HEK293 (cell line): Measurements from ENCODE around the gene ZP3.
"Not testable (repeated sequence)": the region's sequence is repeated elsewhere in the genome, so short reads cannot be mapped to it uniquely, and the experiment has no call there.

Source experiments
- CTCF ChIA-PET: fragments of 350-600 bp; formaldehyde crosslinking; extraction: SDS; loops from one replicate; lab custom pipeline; 2021; ENCODE audit warnings: antibody characterized with exemption; lab: Yijun Ruan, JAX
- POLR2A ChIA-PET: fragments of 300-600 bp; formaldehyde crosslinking; extraction: SDS; loops from one replicate; lab custom pipeline; 2020; ENCODE audit warnings: antibody characterized with exemption, inconsistent platforms; lab: Yijun Ruan, JAX
- H3K27ac ChIP-seq: fragments of 200-500 bp; sonication (Bioruptor generic); 2 replicates; pipeline ENCODE4 v1.5.1; 2014; ENCODE audit warnings: low read depth, low read length, control low read depth, inconsistent platforms; ENCODE audit errors: extremely low read depth
- H3K36me3 ChIP-seq, 2 experiments: fragments of 200-500 bp in 1 of 2; sonication (Bioruptor generic) in 1 of 2; 1 replicate in 1 of 2; 2 replicates in 1 of 2; pipeline ENCODE4 v1.5.1; 2014 to 2017; ENCODE audit warnings: inconsistent platforms in 2 of 2, low read length in 2 of 2; ENCODE audit not compliant: control insufficient read depth in 2 of 2, insufficient read depth in 1 of 2
- H3K4me1 ChIP-seq: fragments of 200-500 bp; sonication (Bioruptor generic); 2 replicates; pipeline ENCODE4 v1.5.1; 2014; ENCODE audit warnings: mild to moderate bottlenecking, low read length, inconsistent platforms; ENCODE audit not compliant: control insufficient read depth, insufficient read depth
- H3K4me3 ChIP-seq: 2 replicates; pipeline ENCODE4 v1.5.1; 2011; ENCODE audit warnings: low read depth, mild to moderate bottlenecking, control low read depth, low read length, moderate library complexity
- H3K9me3 ChIP-seq: fragments of 200-500 bp; sonication (Bioruptor generic); 2 replicates; pipeline ENCODE4 v1.5.1; 2014; ENCODE audit warnings: low read depth, low read length, inconsistent platforms; ENCODE audit not compliant: control insufficient read depth, insufficient read depth
- ELK4 ChIP-seq: IDR thresholded peaks from 2 replicates; pipeline ENCODE4 v1.6.1; 2011; ENCODE audit warnings: mild to moderate bottlenecking, low read depth, low read length, borderline replicate concordance
- HOXD13 ChIP-seq: sonication (generic); formaldehyde crosslinking; IDR thresholded peaks from 2 replicates; pipeline ENCODE4 v1.8.0; 2022; ENCODE audit warnings: missing genetic modification reagents, borderline replicate concordance
- KLF16 ChIP-seq: fragments of 450-650 bp; formaldehyde crosslinking; IDR thresholded peaks from 2 replicates; pipeline ENCODE4 v1.5.1; 2017; ENCODE audit warnings: missing biosample characterization, missing genetic modification characterization
- PATZ1 ChIP-seq: fragments of 450-650 bp; formaldehyde crosslinking; IDR thresholded peaks from 2 replicates; pipeline ENCODE4 v1.5.1; 2016; ENCODE audit warnings: missing biosample characterization, missing genetic modification characterization
- TSHZ1 ChIP-seq: fragments of 450-650 bp; formaldehyde crosslinking; IDR thresholded peaks from 2 replicates; pipeline ENCODE4 v1.5.1; 2016; ENCODE audit warnings: missing biosample characterization, missing genetic modification characterization, borderline replicate concordance
- ZFP41 ChIP-seq: fragments of 450-650 bp; formaldehyde crosslinking; IDR thresholded peaks from 2 replicates; pipeline ENCODE4 v1.5.1; 2016; ENCODE audit warnings: missing biosample characterization, missing genetic modification characterization, borderline replicate concordance
- ZNF155 ChIP-seq: fragments of 450-650 bp; formaldehyde crosslinking; IDR thresholded peaks from 2 replicates; pipeline ENCODE4 v1.5.1; 2016; ENCODE audit warnings: missing biosample characterization, missing genetic modification characterization
- ZNF416 ChIP-seq: fragments of 450-650 bp; formaldehyde crosslinking; IDR thresholded peaks from 2 replicates; pipeline ENCODE4 v1.5.1; 2016; ENCODE audit warnings: missing biosample characterization, missing genetic modification characterization
- ZNF473 ChIP-seq: fragments of 450-650 bp; formaldehyde crosslinking; IDR thresholded peaks from 2 replicates; pipeline ENCODE4 v1.5.1; 2017; ENCODE audit warnings: missing biosample characterization, missing genetic modification characterization
- ZNF558 ChIP-seq: fragments of 450-650 bp; formaldehyde crosslinking; IDR thresholded peaks from 2 replicates; pipeline ENCODE4 v1.5.1; 2016; ENCODE audit warnings: missing biosample characterization, missing genetic modification characterization
- ZNF701 ChIP-seq: fragments of 450-650 bp; formaldehyde crosslinking; IDR thresholded peaks from 2 replicates; pipeline ENCODE4 v1.5.1; 2016; ENCODE audit warnings: missing biosample characterization, missing genetic modification characterization
- ZNF837 ChIP-seq: fragments of 450-650 bp; formaldehyde crosslinking; IDR thresholded peaks from 2 replicates; pipeline ENCODE4 v1.5.1; 2016; ENCODE audit warnings: missing biosample characterization, missing genetic modification characterization

The ZP3 gene

GRCh38 chr7:76386691-76387260, 38.0 kb upstream of the ZP3 start:
- CTCF ChIA-PET, result no interaction called here
- no peak for TF ChIP-seq PATZ1 (tag by site-specific recombination)
- no peak for TF ChIP-seq TSHZ1 (tag by site-specific recombination)
- TF ChIP-seq ZNF701 (tag by site-specific recombination), result no peak
- H3K4me1 ChIP-seq, result no peaks in the 10 kb centered on the region
- POLR2A ChIA-PET, result interaction anchor here (1.2 kb wide), 1 partner anchor 22 kb away, joined by 4 read pairs; no protein-coding TSS in a partner anchor
- H3K9me3 ChIP-seq, result no peaks in the 10 kb centered on the region
- H3K27ac ChIP-seq, result no peak overlapping the region
- no peaks in the 10 kb centered on the region for H3K36me3 ChIP-seq
- no peak overlapping the region for H3K4me3 ChIP-seq

GRCh38 chr7:76387789-76388188, 37.0 kb upstream of the ZP3 start:
- POLR2A ChIA-PET, result not testable (repeated sequence)

GRCh38 chr7:76390092-76390491, 34.7 kb upstream of the ZP3 start:
- TF ChIP-seq ZNF558, result no peak
- TF ChIP-seq ZNF416, result no peak
- TF ChIP-seq ZFP41, result no peak
- no peak for TF ChIP-seq KLF16 (tag by site-specific recombination)
- TF ChIP-seq HOXD13 (CRISPR knock-in tag), result no peak
- no peak for TF ChIP-seq ZNF155 (tag by site-specific recombination)
- no peak for TF ChIP-seq ELK4
- TF ChIP-seq ZNF837, result no peak
- TF ChIP-seq ZNF473 (tag by site-specific recombination), result no peak
- TF ChIP-seq, all 188 proteins: peak for 0
- no peak overlapping the region for H3K27ac ChIP-seq
- no peaks in the 10 kb centered on the region for H3K9me3 ChIP-seq
- no peaks in the 10 kb centered on the region for H3K4me1 ChIP-seq
- CTCF ChIA-PET, result interaction anchor here (0.6 kb wide), 1 partner anchor 24 kb away, joined by 3 read pairs; no protein-coding TSS in a partner anchor
- POLR2A ChIA-PET, result interaction anchor here (0.6 to 1.3 kb wide), 2 partner anchors 20 to 31 kb away, joined by 6 read pairs; partner anchors contain the start of gene YWHAG
- no peaks in the 10 kb centered on the region for H3K36me3 ChIP-seq
- no peak overlapping the region for H3K4me3 ChIP-seq

More at GRCh38 chr7:76387789-76388188, 37.0 kb upstream of the ZP3 start:
- H3K36me3 ChIP-seq, H3K27ac ChIP-seq, H3K4me1 ChIP-seq, H3K4me3 ChIP-seq, H3K9me3 ChIP-seq: not testable (repeated sequence)
- CTCF ChIA-PET, result interaction anchor here (0.6 kb wide), 1 partner anchor 7 kb away, joined by 3 read pairs; no protein-coding TSS in a partner anchor
